Measurements from ENCODE around the gene PRDX5. TPM values are rescaled to one million over a fixed set of nuclear protein-coding genes. Genes with fewer than 3 reads are reported as not detected.

PRDX5 gene
- total RNA-seq, 4 donors from 2014 or later: 179 to 260 (median 181) TPM

- H3K36me3 ChIP-seq: peaks cover 0 to 99% of the 10 kb centered on the region in 2 donors
- no peak for ATAC-seq
- 77 to 80% methylated on average over 1 of the region's 1 CpG for WGBS, 2 donors (ENCODE audit: low coverage in 1 of 2)
Observed at GRCh38 chr11:64366751-64367150, 48.8 kb downstream of the PRDX5 start.

GRCh38 chr11:64367931-64368672, 50.2 kb downstream of the PRDX5 start:
- Histone ChIP-seq H3K27me3 (no peaks in the 10 kb centered on the region), H3K4me3 (no peak overlapping the region), H3K4me1 (no peaks in the 10 kb centered on the region), H3K9me3 (no peaks in the 10 kb centered on the region), H3K27ac (no peak overlapping the region), H3K36me3 (peaks cover 0 to 87% of the 10 kb centered on the region in 2 donors)
- no peak for ATAC-seq
- TF ChIP-seq EP300 (IDR thresholded peaks at IDR 0.05): no peak
- no peak for TF ChIP-seq CTCF (IDR thresholded peaks at IDR 0.05)
- no peak for TF ChIP-seq POLR2A (IDR thresholded peaks at IDR 0.05)
- TF ChIP-seq POLR2AphosphoS5 (IDR thresholded peaks at IDR 0.05): no peak
- 80 to 87% methylated on average over 4 to 6 of the region's 46 CpGs for WGBS, 2 donors (ENCODE audit: low coverage in 1 of 2)

More at GRCh38 chr11:64366751-64367150, 48.8 kb downstream of the PRDX5 start:
- TF ChIP-seq POLR2AphosphoS5 (IDR thresholded peaks at IDR 0.05) (no peak), EP300 (IDR thresholded peaks at IDR 0.05) (no peak), POLR2A (IDR thresholded peaks at IDR 0.05) (no peak), CTCF (IDR thresholded peaks at IDR 0.05) (no peak)
- H3K27me3 ChIP-seq: no peaks in the 10 kb centered on the region
- no peaks in the 10 kb centered on the region for H3K9me3 ChIP-seq
- H3K27ac ChIP-seq: no peak overlapping the region
- no peak overlapping the region for H3K4me3 ChIP-seq
- H3K4me1 ChIP-seq: no peaks in the 10 kb centered on the region

- Histone ChIP-seq H3K4me1 (no peaks in the 10 kb centered on the region), H3K4me3 (no peak overlapping the region), H3K36me3 (peaks cover 0 to 81% of the 10 kb centered on the region in 2 donors), H3K27ac (no peak overlapping the region), H3K27me3 (no peaks in the 10 kb centered on the region), H3K9me3 (no peaks in the 10 kb centered on the region)
- no peak for TF ChIP-seq POLR2AphosphoS5 (IDR thresholded peaks at IDR 0.05)
- TF ChIP-seq EP300 (IDR thresholded peaks at IDR 0.05): no peak
- no peak for TF ChIP-seq POLR2A (IDR thresholded peaks at IDR 0.05)
- no peak for TF ChIP-seq CTCF (IDR thresholded peaks at IDR 0.05)
- WGBS, 2 donors (ENCODE audit: low coverage in 1 of 2): 76 to 90% methylated on average over 6 to 11 of the region's 28 CpGs
- ATAC-seq: no peak
Observed at GRCh38 chr11:64368673-64369074, 50.8 kb downstream of the PRDX5 start.

- ATAC-seq: no peak
- Histone ChIP-seq H3K4me3 (no peak overlapping the region), H3K4me1 (no peaks in the 10 kb centered on the region), H3K9me3 (no peaks in the 10 kb centered on the region), H3K27ac (no peak overlapping the region), H3K36me3 (peaks cover 0 to 70% of the 10 kb centered on the region in 2 donors), H3K27me3 (no peaks in the 10 kb centered on the region)
- 80 to 90% methylated on average over 3 to 8 of the region's 82 CpGs for WGBS, 2 donors (ENCODE audit: low coverage in 1 of 2)
- TF ChIP-seq EP300 (IDR thresholded peaks at IDR 0.05) (no peak), POLR2A (IDR thresholded peaks at IDR 0.05) (no peak), POLR2AphosphoS5 (IDR thresholded peaks at IDR 0.05) (no peak), CTCF (IDR thresholded peaks at IDR 0.05) (no peak)
Observed at GRCh38 chr11:64369440-64370421, 51.8 kb downstream of the PRDX5 start.
